HG03159 (cell line): ENCODE data around the gene KLC1.

Experiments
- ATAC-seq: cut with Tn5 transposase; IDR thresholded peaks from one replicate; pipeline ENCODE4 v1.9.1; 2021; ENCODE audit warnings: mild to moderate bottlenecking, moderate library complexity; ENCODE audit not compliant: unreplicated experiment

KLC1 gene

GRCh38 chr14:103657471-103657870 lies 28.5 kb downstream of the KLC1 start:
- ATAC-seq = no peak

DNA sequence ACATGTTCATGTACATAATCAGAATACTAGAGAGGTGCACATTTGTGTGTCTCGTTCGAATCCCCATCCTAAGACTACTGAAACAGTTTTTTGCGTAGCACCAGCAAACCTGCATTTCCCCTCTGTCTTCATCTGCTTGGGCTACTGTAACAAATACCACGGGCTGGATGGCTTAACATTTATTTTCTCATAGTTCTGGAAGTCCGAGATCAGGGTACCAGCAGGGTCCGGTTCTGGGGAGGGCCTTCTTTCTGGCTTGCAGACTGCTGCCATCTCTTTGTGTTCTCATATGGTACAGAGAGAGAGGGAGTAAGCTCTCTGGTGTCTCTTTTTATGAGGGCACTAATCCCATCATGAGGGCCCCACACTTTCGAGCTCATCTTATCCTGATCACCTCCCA lies 30.6 kb downstream of the KLC1 start:
- ATAC-seq = no peak

DNA sequence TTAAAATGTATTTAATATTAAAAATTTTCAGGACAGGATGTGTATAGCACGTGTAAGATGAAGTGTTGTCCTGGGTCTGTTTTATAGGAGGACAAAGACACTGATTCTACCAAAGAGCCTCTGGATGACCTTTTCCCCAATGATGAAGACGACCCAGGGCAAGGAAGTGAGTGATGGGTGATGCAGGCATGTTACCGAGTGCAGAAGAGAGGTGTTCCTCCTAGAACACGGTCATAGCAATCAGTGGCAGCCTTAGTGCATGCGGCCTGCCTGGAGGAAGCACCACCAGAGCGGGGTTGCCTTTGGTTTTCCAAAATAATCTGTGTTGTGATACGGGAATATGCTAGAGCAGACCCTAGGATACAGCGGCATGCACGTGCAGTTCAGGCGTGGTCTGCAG lies 33.0 kb downstream of the KLC1 start:
- ATAC-seq = no peak

- no peak for ATAC-seq
Observed at GRCh38 chr14:103662591-103662990, 33.6 kb downstream of the KLC1 start.

- no peak for ATAC-seq
Observed at GRCh38 chr14:103663506-103663905, 34.5 kb downstream of the KLC1 start.

DNA sequence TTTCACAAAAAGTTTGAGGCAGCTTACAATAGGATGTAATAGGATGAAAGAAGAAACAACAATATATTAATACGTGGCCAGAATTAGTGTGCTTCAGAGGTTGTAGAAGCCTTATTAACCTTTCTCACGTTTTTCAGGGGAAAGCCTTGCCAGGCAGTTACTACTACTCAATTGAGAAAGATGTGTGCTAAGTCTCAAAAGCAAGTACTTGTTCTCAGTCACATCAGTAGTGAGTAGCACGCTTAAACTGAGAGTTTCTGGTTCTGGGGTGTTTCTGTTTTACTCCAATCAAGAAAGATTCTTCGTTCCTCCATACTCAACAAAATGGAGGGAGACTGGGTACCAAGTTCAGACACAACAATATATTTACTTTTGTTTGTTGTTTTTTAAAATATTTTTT lies 38.7 kb downstream of the KLC1 start:
- ATAC-seq = no peak

DNA sequence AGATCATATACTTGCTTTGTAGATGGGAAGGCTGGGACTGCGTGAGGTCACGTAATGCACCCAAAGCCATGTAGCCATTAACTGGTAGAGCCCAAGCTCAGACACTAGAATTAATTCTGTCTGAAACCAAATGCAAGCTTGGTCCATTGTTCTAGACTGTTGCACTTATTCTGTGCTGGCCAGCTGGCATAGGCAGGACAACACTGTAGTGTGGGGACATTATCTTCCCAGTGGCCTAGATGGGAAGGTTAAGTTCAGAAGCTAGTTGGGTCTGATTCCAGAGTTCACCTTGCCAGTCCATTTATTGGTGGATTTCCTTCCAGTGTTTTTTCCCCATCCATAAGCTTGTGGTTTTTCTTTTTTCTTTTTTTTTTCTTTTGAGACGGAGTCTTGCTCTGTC lies 39.1 kb downstream of the KLC1 start:
- ATAC-seq = no peak

DNA sequence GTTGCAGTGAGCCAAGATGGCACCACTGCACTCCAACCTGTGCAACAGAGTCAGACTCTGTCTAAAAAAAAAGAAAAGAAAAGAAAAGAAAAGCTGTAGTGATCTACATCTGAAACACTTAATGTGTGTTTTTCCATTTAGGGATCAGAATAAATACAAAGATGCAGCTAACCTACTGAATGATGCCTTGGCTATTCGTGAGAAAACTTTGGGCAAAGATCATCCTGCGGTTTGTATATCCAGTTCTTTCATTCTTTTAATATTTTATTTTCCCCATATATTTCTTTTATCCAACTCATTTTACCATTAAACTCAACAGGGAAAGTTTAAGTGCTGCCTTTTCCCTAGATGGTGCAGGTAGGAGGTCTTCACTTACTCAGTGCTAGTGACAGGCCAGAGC lies 40.4 kb downstream of the KLC1 start:
- no peak for ATAC-seq

GRCh38 chr14:103671911-103672310 lies 42.9 kb downstream of the KLC1 start:
- no peak for ATAC-seq

- ATAC-seq = no peak
Observed at GRCh38 chr14:103675957-103676356, 46.9 kb downstream of the KLC1 start.

GRCh38 chr14:103676881-103677675 lies 48.1 kb downstream of the KLC1 start:
- ATAC-seq = no peak

DNA sequence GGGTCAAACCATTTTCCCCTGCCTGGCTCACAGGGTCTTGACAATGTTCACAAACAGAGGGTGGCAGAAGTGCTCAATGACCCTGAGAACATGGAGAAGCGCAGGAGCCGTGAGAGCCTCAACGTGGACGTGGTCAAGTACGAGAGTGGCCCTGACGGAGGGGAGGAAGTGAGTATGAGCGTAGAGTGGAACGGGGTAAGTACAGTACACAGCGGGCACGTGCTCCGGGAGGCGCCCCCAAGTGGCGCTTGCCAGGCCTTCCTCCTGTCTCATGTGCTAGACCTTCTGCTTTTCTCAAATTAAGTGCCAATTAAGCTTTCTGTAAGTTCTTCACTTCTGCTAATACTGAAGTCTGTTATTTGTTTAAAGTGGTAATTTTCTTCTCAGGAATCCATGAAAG lies 50.3 kb downstream of the KLC1 start:
- ATAC-seq = peak; percentile 87

DNA sequence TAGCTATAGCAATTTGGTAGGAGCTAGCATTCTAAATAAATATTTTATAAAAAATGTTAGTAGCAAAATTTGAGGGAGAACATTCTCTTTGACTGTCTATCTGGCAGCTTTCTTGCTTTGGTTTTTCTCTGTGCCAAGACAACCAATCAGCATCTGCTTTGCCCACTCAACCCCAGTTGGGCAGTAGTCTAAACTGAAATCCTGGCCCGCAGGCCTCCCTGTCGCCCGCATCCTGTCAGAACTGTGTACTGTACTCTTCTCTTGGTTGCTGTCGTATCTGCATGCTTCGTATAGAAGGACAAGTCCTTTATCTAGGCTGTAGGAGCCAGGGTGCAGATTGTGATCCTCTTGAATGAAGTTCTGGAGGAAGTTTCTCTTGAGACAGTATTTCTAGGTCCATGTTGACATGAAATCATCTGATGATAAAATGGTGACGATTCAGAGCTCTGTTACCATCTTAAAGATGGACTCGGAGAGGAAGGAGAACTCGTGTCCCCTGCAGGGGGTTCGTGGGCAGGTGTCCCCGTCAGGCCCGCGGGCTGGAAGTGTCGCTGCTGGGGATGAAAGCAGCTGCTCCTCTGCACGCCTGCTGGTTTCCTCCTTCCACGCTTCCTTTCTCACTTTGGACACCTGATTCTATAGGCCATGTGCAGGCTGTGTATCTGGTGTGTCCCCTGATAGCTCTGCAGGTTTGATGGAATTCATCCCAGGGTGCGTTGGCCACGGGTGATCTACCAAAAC lies 51.6 kb downstream of the KLC1 start:
- no peak for ATAC-seq

DNA sequence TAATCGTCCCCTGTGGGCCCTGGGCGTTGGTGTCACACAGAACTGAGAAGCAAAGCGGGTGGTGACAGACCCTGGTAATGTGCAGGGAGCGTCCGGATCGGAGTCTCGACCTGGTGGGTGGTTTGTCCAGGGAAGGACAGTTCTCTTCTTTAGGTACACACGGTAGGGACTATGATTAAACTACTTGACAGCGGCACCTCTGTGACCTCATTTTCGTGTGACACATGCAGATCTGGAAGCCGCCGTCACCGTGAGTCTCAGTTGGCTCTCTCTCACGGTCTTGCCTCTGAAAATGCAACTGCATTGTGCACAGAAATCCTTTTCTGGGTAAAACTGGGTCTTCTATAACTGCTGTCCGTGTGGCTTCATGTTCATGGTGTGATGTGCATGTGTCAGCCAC lies 54.1 kb downstream of the KLC1 start:
- ATAC-seq = no peak

DNA sequence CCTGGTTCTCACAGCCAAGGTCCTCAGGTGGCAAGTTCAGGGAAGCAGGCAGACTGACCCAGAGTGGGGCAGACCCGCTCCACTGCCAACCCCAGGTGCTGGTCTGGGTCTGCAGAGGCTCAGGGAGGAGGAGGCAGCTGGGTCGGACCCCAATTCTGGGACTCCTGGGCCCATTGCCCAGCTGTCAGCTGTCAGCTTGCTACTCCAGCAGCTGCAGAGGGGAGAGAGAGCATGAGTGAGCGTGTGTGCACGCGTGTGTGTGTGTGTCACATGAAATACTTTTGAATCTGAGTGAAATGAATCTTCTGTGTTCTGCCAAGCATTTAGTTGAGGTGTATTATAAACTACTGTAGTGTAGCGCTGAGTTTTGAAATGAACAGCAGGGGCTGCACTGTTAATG lies 55.5 kb downstream of the KLC1 start:
- ATAC-seq = no peak

GRCh38 chr14:103684871-103685270 lies 55.9 kb downstream of the KLC1 start:
- ATAC-seq = no peak

DNA sequence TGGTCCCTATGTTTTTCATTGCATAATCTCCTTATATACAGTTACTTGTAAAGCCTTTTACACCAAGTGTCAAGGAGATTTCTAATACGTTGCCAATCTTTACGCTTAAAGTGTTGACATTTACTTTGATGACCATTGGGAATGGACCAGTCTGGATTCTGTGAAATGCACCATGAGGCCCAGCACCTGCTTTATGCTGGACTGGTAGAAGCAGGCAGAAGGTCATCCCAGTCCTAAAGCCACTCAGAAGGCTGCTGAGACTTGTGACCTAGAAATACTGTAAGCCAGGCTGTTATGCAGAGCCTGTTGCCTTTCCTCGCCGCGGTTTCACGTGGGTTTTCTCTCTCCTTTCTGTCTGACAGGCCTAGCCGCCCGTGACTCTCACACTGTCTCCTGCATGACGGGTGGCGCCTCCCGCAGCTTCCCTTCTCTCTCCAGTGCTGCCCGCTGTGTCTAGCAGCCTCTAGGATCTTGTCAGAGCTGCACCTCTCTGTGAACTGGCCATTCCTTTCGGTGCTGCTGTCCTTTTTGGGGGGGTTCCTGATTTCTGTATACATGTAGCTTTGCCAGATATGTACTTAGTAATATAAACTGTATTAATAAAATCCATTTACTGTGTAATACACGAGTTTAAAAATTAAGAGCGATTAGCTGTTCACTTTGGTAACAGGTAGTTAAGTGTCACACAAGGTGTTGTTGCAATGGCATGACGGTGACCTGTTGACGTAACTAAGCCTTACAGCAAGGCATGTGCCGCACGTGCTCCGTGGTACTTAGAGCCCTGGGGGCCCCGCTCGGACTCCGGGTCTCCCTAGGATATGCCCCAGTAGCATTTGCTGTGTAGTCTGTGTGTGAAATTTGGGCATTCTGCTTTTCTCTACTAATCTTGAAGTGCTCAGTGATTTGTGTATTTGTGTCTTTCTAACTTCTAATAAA lies 56.5 kb downstream of the KLC1 start:
- no peak for ATAC-seq

DNA sequence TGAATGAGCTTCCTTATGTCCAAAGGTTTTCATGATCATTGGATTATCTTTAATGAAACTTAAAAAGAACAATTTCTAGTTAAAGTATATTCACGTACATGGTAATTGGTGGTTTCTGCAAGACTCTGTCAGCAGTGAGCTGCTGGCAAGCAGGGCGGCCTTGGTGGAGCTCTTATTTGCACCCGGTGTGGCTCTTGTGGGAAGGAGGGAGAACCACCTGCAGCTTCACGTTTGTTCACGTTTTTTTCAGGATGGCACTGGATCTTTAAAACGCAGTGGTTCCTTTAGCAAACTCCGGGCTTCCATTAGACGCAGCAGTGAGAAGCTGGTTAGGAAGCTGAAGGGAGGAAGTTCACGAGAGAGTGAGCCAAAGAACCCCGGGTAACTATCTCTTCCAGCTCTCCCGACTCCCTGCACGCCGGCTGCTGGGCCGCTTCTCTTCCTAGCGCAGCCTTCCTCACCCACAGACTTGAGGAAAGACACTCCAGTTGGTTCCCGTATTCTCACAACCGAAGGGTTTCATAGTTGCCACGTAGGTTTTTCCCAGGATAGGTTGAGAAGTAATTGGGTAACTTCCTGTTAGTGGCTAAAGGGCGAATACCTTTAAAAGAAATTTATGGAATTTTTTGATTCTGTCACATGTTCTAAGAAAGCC lies 57.9 kb downstream of the KLC1 start:
- ATAC-seq = no peak

DNA sequence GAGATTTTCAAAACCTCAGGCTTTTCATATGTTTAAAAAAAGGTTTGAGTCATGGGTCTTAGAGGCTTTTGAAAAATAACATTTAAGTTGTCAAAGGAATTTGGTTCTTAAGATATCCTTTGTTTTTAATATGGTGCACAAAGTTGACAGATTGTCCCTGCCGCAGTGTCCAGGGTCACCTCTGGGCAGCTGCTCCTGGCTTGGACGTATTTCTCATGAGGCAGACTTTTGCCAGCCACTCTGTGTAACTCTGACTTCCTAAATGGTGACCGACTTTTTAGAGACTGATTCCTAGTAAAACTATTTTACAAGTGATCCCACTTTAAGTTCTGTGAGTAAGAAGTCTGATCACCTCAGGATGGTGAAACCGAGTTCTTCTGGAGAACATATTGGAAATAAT lies 58.7 kb downstream of the KLC1 start:
- no peak for ATAC-seq

DNA sequence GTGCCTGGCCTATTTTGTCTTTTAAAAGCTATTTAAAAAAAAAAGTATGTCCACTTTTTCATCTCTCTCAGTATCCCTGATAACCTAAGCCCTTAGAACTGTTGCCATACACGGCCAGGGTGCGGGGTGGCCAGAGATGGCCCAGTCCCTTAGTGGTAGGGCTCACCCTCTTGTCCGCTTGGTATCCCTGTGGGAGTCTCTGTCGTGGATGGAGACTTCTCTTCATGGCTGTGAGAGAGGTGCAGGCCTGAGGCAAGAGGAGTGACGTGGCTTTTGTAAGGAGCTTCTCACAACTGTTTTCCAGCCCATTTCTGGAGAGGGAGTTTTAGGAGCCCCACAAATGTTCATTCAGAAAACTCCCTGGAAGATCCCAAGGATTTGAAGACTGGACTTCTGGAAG lies 59.4 kb downstream of the KLC1 start:
- no peak for ATAC-seq
